Ishikawa (cell line): Measurements from ENCODE around the gene SIGLEC12.

Source experiments
- MAX ChIP-seq: IDR thresholded peaks from 2 replicates; pipeline ENCODE4 v1.6.1; 2012
- TAF1 ChIP-seq: IDR thresholded peaks from 2 replicates; pipeline ENCODE4 v1.6.1; 2012; ENCODE audit warnings: low read depth, mild to moderate bottlenecking

GRCh38 chr19:51480590-51480989 is 21.0 kb downstream of the SIGLEC12 start:
- TF ChIP-seq MAX (no peak), TAF1 (no peak)
